ENCODE measurements around the gene GABARAPL2. TPM values are rescaled to one million over a fixed set of nuclear protein-coding genes. Genes with fewer than 3 reads are reported as not detected.
A peak's percentile ranks its signal among the peaks of the same experiment; 100 is the strongest.
"Not testable (repeated sequence)": the region's sequence is repeated elsewhere in the genome, so short reads cannot be mapped to it uniquely, and the experiment has no call there.

GABARAPL2 gene
- total RNA-seq, 1 donor from 2014 or later = 79.0 TPM

- no peak overlapping the region for H3K27ac Mint-ChIP-seq
- H3K36me3 Mint-ChIP-seq (ENCODE audit: insufficient read depth) = no peaks in the 10 kb centered on the region
- no peak for DNase-seq (ENCODE audit: low spot score, unreplicated experiment)
Observed at GRCh38 chr16:75535211-75535843, 30.9 kb upstream of the GABARAPL2 start.

GRCh38 chr16:75535901-75536300 is 30.3 kb upstream of the GABARAPL2 start, which contains the start of gene CHST5:
Gene CHST5 (minus strand): TSS chr16:75536108. CDS start chr16:75530384, 5,724 bp downstream.
- no peak for DNase-seq (ENCODE audit: low spot score, unreplicated experiment)
- peaks cover 2% of the 10 kb centered on the region for H3K27me3 Mint-ChIP-seq
- no peaks in the 10 kb centered on the region for H3K36me3 Mint-ChIP-seq (ENCODE audit: insufficient read depth)
- no peaks in the 10 kb centered on the region for H3K9me3 Mint-ChIP-seq (ENCODE audit: low read depth)
- no peak for TF ChIP-seq CTCF (IDR thresholded peaks at IDR 0.05; ENCODE audit: unreplicated experiment)
- H3K27ac Mint-ChIP-seq = no peak within 1 kb of the TSS
- peaks cover 9% of the 10 kb centered on the region for H3K4me1 Mint-ChIP-seq (ENCODE audit: low read depth)
- no peak within 1 kb of the TSS for H3K4me3 Mint-ChIP-seq (ENCODE audit: low read depth)

More at GRCh38 chr16:75535211-75535843, 30.9 kb upstream of the GABARAPL2 start:
- TF ChIP-seq CTCF (IDR thresholded peaks at IDR 0.05; ENCODE audit: unreplicated experiment) = no peak
- H3K9me3 Mint-ChIP-seq (ENCODE audit: low read depth) = no peaks in the 10 kb centered on the region
- H3K4me1 Mint-ChIP-seq (ENCODE audit: low read depth) = peaks cover 4% of the 10 kb centered on the region
- peaks cover 2% of the 10 kb centered on the region for H3K27me3 Mint-ChIP-seq
- no peak overlapping the region for H3K4me3 Mint-ChIP-seq (ENCODE audit: low read depth)

- no peak for DNase-seq (ENCODE audit: low spot score, unreplicated experiment)
- Mint-ChIP-seq H3K4me3 (ENCODE audit: low read depth) (no peak overlapping the region), H3K9me3 (ENCODE audit: low read depth) (no peaks in the 10 kb centered on the region), H3K4me1 (ENCODE audit: low read depth) (peaks cover 14% of the 10 kb centered on the region), H3K36me3 (ENCODE audit: insufficient read depth) (no peaks in the 10 kb centered on the region), H3K27ac (no peak overlapping the region), H3K27me3 (no peaks in the 10 kb centered on the region)
- TF ChIP-seq CTCF (IDR thresholded peaks at IDR 0.05; ENCODE audit: unreplicated experiment) = no peak
Observed at GRCh38 chr16:75537776-75538175, 28.4 kb upstream of the GABARAPL2 start.

- H3K27ac Mint-ChIP-seq; H3K9me3 Mint-ChIP-seq (ENCODE audit: low read depth); H3K4me3 Mint-ChIP-seq (ENCODE audit: low read depth); DNase-seq (ENCODE audit: low spot score, unreplicated experiment); H3K36me3 Mint-ChIP-seq (ENCODE audit: insufficient read depth); H3K27me3 Mint-ChIP-seq: not testable (repeated sequence)
- H3K4me1 Mint-ChIP-seq (ENCODE audit: low read depth) = peaks cover 16% of the 10 kb centered on the region
Observed at GRCh38 chr16:75538882-75539565, 27.2 kb upstream of the GABARAPL2 start.

- Mint-ChIP-seq H3K27ac (peak overlapping the region; percentile 84), H3K27me3 (no peaks in the 10 kb centered on the region)
Observed at GRCh38 chr16:75541236-75541635, 24.9 kb upstream of the GABARAPL2 start.

GRCh38 chr16:75542462-75542861 is 23.7 kb upstream of the GABARAPL2 start:
- not testable (repeated sequence) for H3K4me3 Mint-ChIP-seq (ENCODE audit: low read depth); DNase-seq (ENCODE audit: low spot score, unreplicated experiment); H3K36me3 Mint-ChIP-seq (ENCODE audit: insufficient read depth); H3K9me3 Mint-ChIP-seq (ENCODE audit: low read depth); H3K27ac Mint-ChIP-seq; H3K27me3 Mint-ChIP-seq
- peaks cover 20% of the 10 kb centered on the region for H3K4me1 Mint-ChIP-seq (ENCODE audit: low read depth)

More at GRCh38 chr16:75541236-75541635, 24.9 kb upstream of the GABARAPL2 start:
- TF ChIP-seq CTCF (IDR thresholded peaks at IDR 0.05; ENCODE audit: unreplicated experiment) = no peak
- H3K4me3 Mint-ChIP-seq (ENCODE audit: low read depth) = no peak overlapping the region
- no peak for DNase-seq (ENCODE audit: low spot score, unreplicated experiment)
- H3K4me1 Mint-ChIP-seq (ENCODE audit: low read depth) = peaks cover 20% of the 10 kb centered on the region
- peaks cover 6% of the 10 kb centered on the region for H3K36me3 Mint-ChIP-seq (ENCODE audit: insufficient read depth)
- no peaks in the 10 kb centered on the region for H3K9me3 Mint-ChIP-seq (ENCODE audit: low read depth)

GRCh38 chr16:75545879-75546278 is 20.3 kb upstream of the GABARAPL2 start:
- not testable (repeated sequence) for H3K27ac Mint-ChIP-seq; H3K27me3 Mint-ChIP-seq; H3K36me3 Mint-ChIP-seq (ENCODE audit: insufficient read depth)

More at GRCh38 chr16:75545879-75546278, 20.3 kb upstream of the GABARAPL2 start:
- H3K4me3 Mint-ChIP-seq (ENCODE audit: low read depth); H3K9me3 Mint-ChIP-seq (ENCODE audit: low read depth); DNase-seq (ENCODE audit: low spot score, unreplicated experiment): not testable (repeated sequence)
- H3K4me1 Mint-ChIP-seq (ENCODE audit: low read depth) = peaks cover 10% of the 10 kb centered on the region
